IMR-90 (cell line): ENCODE results near the gene WBP1L. TPM values are rescaled to one million over a fixed set of nuclear protein-coding genes. Genes with fewer than 3 reads are reported as not detected.

ENCODE experiments used
- ATAC-seq: fragments of 200-7000 bp; cut with Tn5 transposase; 2 replicates; pipeline ENCODE4 v1.9.1; 2020; ENCODE audit warnings: low read depth, mild to moderate bottlenecking, moderate library complexity
- BruUV-seq: library from RNA; stranded (reverse); fragments of 400-500 nt; replicated peaks from 2 replicates; lab custom pipeline; 2021; lab: Mats Ljungman, UMichigan
- CTCF ChIA-PET: fragments of 300-600 bp; formaldehyde crosslinking; extraction: SDS; loops from one replicate; lab custom pipeline; 2021; ENCODE audit warnings: antibody characterized with exemption; lab: Yijun Ruan, JAX
- POLR2A ChIA-PET: fragments of 300-600 bp; sonication (Branson Sonifier 250); formaldehyde crosslinking; loops from one replicate; lab custom pipeline; 2022; ENCODE audit warnings: antibody characterized with exemption; ENCODE audit not compliant: unreplicated experiment; lab: Charles Lee
- DNase-seq: peaks from one replicate; pipeline ENCODE4 v3.0.0; 2013
- H2AFZ ChIP-seq: replicated peaks from 2 replicates; pipeline ENCODE3; 2013; ENCODE audit warnings: low read length, mild to moderate bottlenecking; ENCODE audit not compliant: poor library complexity
- H2AK5ac ChIP-seq: 2 replicates; pipeline ENCODE4 v1.6.1; 2013; ENCODE audit warnings: low read depth, low read length, inconsistent platforms
- H2AK9ac ChIP-seq: replicated peaks from 2 replicates; pipeline ENCODE3; 2013; ENCODE audit warnings: mild to moderate bottlenecking, low read depth, low read length, moderate library complexity; ENCODE audit not compliant: poor library complexity
- H2BK120ac ChIP-seq: 2 replicates; pipeline ENCODE4 v1.6.1; 2013; ENCODE audit warnings: low read depth, low read length, inconsistent platforms
- H2BK15ac ChIP-seq: 3 replicates; pipeline ENCODE4 v1.6.1; 2013; ENCODE audit warnings: low read depth, low read length, inconsistent platforms
- H2BK20ac ChIP-seq: 2 replicates; pipeline ENCODE4 v1.6.1; 2013; ENCODE audit warnings: low read depth, mild to moderate bottlenecking, inconsistent platforms, low read length, moderate library complexity
- H2BK5ac ChIP-seq: 2 replicates; pipeline ENCODE4 v1.6.1; 2013; ENCODE audit warnings: mild to moderate bottlenecking, low read depth, low read length, inconsistent platforms; ENCODE audit not compliant: poor library complexity, severe bottlenecking
- H3K14ac ChIP-seq: replicated peaks from 2 replicates; pipeline ENCODE4 v1.6.1; 2013; ENCODE audit warnings: low read depth, low read length, inconsistent platforms
- H3K18ac ChIP-seq: 2 replicates; pipeline ENCODE4 v1.6.1; 2013; ENCODE audit warnings: low read depth, low read length, control low read depth
- H3K23ac ChIP-seq: 2 replicates; pipeline ENCODE4 v1.6.1; 2013; ENCODE audit warnings: low read depth, low read length, inconsistent platforms
- H3K27ac ChIP-seq: 2 replicates; pipeline ENCODE4 v1.5.1; 2013; ENCODE audit warnings: mild to moderate bottlenecking, control low read depth, low read length; ENCODE audit not compliant: insufficient read depth
- H3K27me3 ChIP-seq: 2 replicates; pipeline ENCODE4 v1.6.1; 2013; ENCODE audit warnings: low read length; ENCODE audit not compliant: control insufficient read depth, insufficient read depth
- H3K36me3 ChIP-seq: 2 replicates; pipeline ENCODE4 v1.6.1; 2013; ENCODE audit warnings: low read length, mixed read lengths; ENCODE audit not compliant: control insufficient read depth, insufficient read depth
- H3K4ac ChIP-seq: 2 replicates; pipeline ENCODE4 v1.6.1; 2013; ENCODE audit warnings: low read depth, low read length, inconsistent platforms
- H3K4me1 ChIP-seq: 2 replicates; pipeline ENCODE4 v1.6.1; 2013; ENCODE audit warnings: low read length, mixed read lengths; ENCODE audit not compliant: control insufficient read depth, insufficient read depth
- H3K4me2 ChIP-seq: 2 replicates; pipeline ENCODE4 v1.6.1; 2013; ENCODE audit warnings: low read depth, mild to moderate bottlenecking, control low read depth, low read length, moderate library complexity
- H3K4me3 ChIP-seq: 2 replicates; pipeline ENCODE4 v1.5.1; 2013; ENCODE audit warnings: low read depth, mild to moderate bottlenecking, control low read depth, low read length, moderate library complexity; ENCODE audit not compliant: insufficient read depth
- H3K56ac ChIP-seq: 2 replicates; pipeline ENCODE4 v1.6.1; 2013; ENCODE audit warnings: low read length, inconsistent platforms; ENCODE audit not compliant: insufficient read depth; ENCODE audit errors: extremely low read depth
- H3K79me1 ChIP-seq, 2 experiments: 2 replicates each; pipeline ENCODE4 v1.6.1; 2013; ENCODE audit warnings: low read length in 2 of 2, inconsistent platforms in 1 of 2, low read depth in 1 of 2
- H3K9ac ChIP-seq: 2 replicates; pipeline ENCODE4 v1.6.1; 2013; ENCODE audit warnings: low read depth, low read length, control low read depth
- H3K9me1 ChIP-seq: 2 replicates; pipeline ENCODE4 v1.6.1; 2013; ENCODE audit warnings: low read length, inconsistent platforms; ENCODE audit not compliant: insufficient read depth
- H3K9me3 ChIP-seq: 2 replicates; pipeline ENCODE4 v1.6.1; 2013; ENCODE audit warnings: low read length; ENCODE audit not compliant: control insufficient read depth, insufficient read depth
- H4K20me1 ChIP-seq: 2 replicates; pipeline ENCODE4 v1.6.1; 2013; ENCODE audit warnings: low read length, inconsistent platforms; ENCODE audit not compliant: insufficient read depth
- H4K5ac ChIP-seq: 2 replicates; pipeline ENCODE4 v1.6.1; 2013; ENCODE audit warnings: mild to moderate bottlenecking, low read depth, low read length, control low read depth
- H4K8ac ChIP-seq, 2 experiments: 2 replicates each; pipeline ENCODE4 v1.6.1; 2013; ENCODE audit warnings: low read depth in 2 of 2, low read length in 2 of 2, control low read depth in 1 of 2, inconsistent platforms in 1 of 2
- H4K91ac ChIP-seq: 2 replicates; pipeline ENCODE4 v1.6.1; 2013; ENCODE audit warnings: low read depth, low read length, inconsistent platforms; ENCODE audit not compliant: insufficient read depth
- BHLHE40 ChIP-seq: fragments of 150-350 bp; IDR thresholded peaks from 2 replicates; pipeline ENCODE4 v1.6.1; 2016; ENCODE audit warnings: mild to moderate bottlenecking, low read depth, low read length
- CHD1 ChIP-seq: IDR thresholded peaks from 2 replicates; pipeline ENCODE4 v1.6.1; 2012; ENCODE audit warnings: low read depth, low read length, improper control_type of control experiment
- FOS ChIP-seq: fragments of 150-350 bp; IDR thresholded peaks from 2 replicates; pipeline ENCODE4 v1.6.1; 2016; ENCODE audit warnings: low read depth, low read length
- MAZ ChIP-seq: IDR thresholded peaks from 2 replicates; pipeline ENCODE4 v1.6.1; 2012; ENCODE audit warnings: low read depth, mild to moderate bottlenecking, low read length, improper control_type of control experiment, moderate library complexity, borderline replicate concordance
- MXI1 ChIP-seq: IDR thresholded peaks from 2 replicates; pipeline ENCODE4 v1.6.1; 2012; ENCODE audit warnings: low read depth, mild to moderate bottlenecking, low read length, moderate library complexity, borderline replicate concordance
- POLR2A ChIP-seq: IDR thresholded peaks from 2 replicates; pipeline ENCODE4 v1.6.1; 2012; ENCODE audit warnings: mild to moderate bottlenecking, low read depth, low read length
- RAD21 ChIP-seq: IDR thresholded peaks from 2 replicates; pipeline ENCODE4 v1.6.1; 2012; ENCODE audit warnings: low read length, improper control_type of control experiment
- RFX5 ChIP-seq: IDR thresholded peaks from 2 replicates; pipeline ENCODE4 v1.8.0; 2012; ENCODE audit warnings: low read depth, mild to moderate bottlenecking, low read length, moderate library complexity
- SMC3 ChIP-seq: fragments of 150-350 bp; IDR thresholded peaks from 2 replicates; pipeline ENCODE4 v1.6.1; 2016; ENCODE audit warnings: low read depth, mild to moderate bottlenecking, antibody characterized with exemption, low read length, moderate library complexity
- WGBS, 2 experiments: methylation state at CpG; one replicate each; pipeline versions ENCODE4 v1.1.5 to v1.1.7; 2013; ENCODE audit warnings: missing lambda C conversion rate in 2 of 2; ENCODE audit not compliant: insufficient read length in 1 of 2; ENCODE audit errors: extremely low coverage in 2 of 2; 5-methylcytosine and 5-hydroxymethylcytosine counted together
- dilution Hi-C: fragments of 300-500 bp; cut with HindIII; formaldehyde crosslinking; loops from one replicate; pipeline ENCODE4 v1.14.3; 2018; ENCODE audit warnings: low sequenced_read_pairs; ENCODE audit not compliant: unreplicated experiment
- in situ Hi-C: fragments of 300-500 bp; cut with MboI; formaldehyde crosslinking; loops from 3 replicates; pipeline ENCODE4 v1.14.3; 2019; ENCODE audit warnings: low sequenced_read_pairs, inconsistent platforms, mixed read lengths
- intact Hi-C: fragments of 100-400 bp; cut with micrococcal nuclease; formaldehyde crosslinking; loops from 2 replicates; pipeline ENCODE4 v1.10.0; 2022
- polyA plus RNA-seq, 3 experiments: library from polyadenylated mRNA; depleted of rRNA; stranded (reverse); fragments of >200 nt; gene quantifications; 2 replicates each; pipeline ENCODE4 v1.2.3, GENCODE V29; 2012; ENCODE audit warnings: low replicate concordance in 1 of 3
- total RNA-seq: library from RNA; depleted of rRNA; stranded (reverse); fragments of >200 nt; gene quantifications from 2 replicates; pipeline ENCODE4 v1.2.3, GENCODE V29; 2012
- TF ChIP-seq, protein P1 (sequence below): fragments of 150-350 bp; IDR thresholded peaks from 2 replicates; pipeline ENCODE4 v1.6.1; 2016; ENCODE audit warnings: low read depth, mild to moderate bottlenecking, low read length, moderate library complexity, borderline replicate concordance
- TF ChIP-seq, protein P2 (sequence below): fragments of 150-350 bp; IDR thresholded peaks from 2 replicates; pipeline ENCODE4 v1.6.1; 2017; ENCODE audit warnings: mild to moderate bottlenecking, antibody characterized with exemption, low read length, low read depth

WBP1L gene
- total and polyA plus RNA-seq, 2 of the 4 experiments (the other 2 are of a cell fraction) = 20.7 to 31.0 TPM

DNA sequence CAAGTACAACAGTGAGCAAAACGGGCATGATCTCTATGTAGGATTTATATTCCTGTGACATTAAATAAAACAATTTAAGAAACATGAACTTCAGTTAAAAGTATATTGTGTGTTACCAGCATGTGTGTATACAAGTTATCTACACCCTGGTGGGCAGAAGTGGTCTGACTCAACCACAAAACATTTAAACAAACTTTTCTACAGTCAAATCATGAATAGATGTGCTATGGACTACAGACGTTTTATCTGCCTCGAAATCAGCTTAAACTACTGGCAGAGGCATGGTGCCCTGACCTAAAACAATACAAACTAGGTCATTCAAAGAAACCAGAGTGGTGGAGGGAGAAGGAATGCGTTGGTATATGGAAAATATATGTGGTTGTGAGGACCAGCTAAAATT, 33.1 kb upstream of the WBP1L start:
- Histone ChIP-seq H2BK5ac (peak overlapping the region; percentile 68), H3K4me2 (peak overlapping the region; percentile 82; the same call in 1 of the 2 replicates), H3K4ac (no peak overlapping the region; the same call in 1 of the 2 replicates), H2BK15ac (0 out of 3 replicates have a peak overlapping the region, but pooled peaks have one; percentile 0), H3K36me3 (no peaks in the 10 kb centered on the region), H3K27ac (peak overlapping the region; percentile 13; the same call in 1 of the 2 replicates), H4K20me1 (peaks cover 11% of the 10 kb centered on the region; the same call in 1 of the 2 replicates), H3K56ac (no peak overlapping the region), H3K9me1 (peaks cover 3% of the 10 kb centered on the region), H3K9me3 (no peaks in the 10 kb centered on the region), H4K8ac (no peak overlapping the region), H2AK9ac (no peak overlapping the region), H3K4me1 (peaks cover 2% of the 10 kb centered on the region), H2AFZ (no peak overlapping the region), H3K4me3 (no peak overlapping the region), H3K18ac (peak overlapping the region; percentile 61; the same call in 1 of the 2 replicates), H4K5ac (no peak overlapping the region), H3K9ac (no peak overlapping the region), H2BK120ac (no peak overlapping the region), H4K91ac (no peak overlapping the region), H3K14ac (no peak overlapping the region), H2AK5ac (no peak overlapping the region), H2BK20ac (peak overlapping the region; percentile 8; the same call in 1 of the 2 replicates), H3K27me3 (no peaks in the 10 kb centered on the region), H3K23ac (peak overlapping the region; percentile 31; the same call in 1 of the 2 replicates), H3K79me1 (peaks cover 22 to 58% of the 10 kb centered on the region in 2 experiments)
- ChIA-PET POLR2A (no interaction called here), CTCF (interaction anchor here (0.6 to 2.2 kb wide), 4 partner anchors 31 to 43 kb away, joined by 3 to 4 read pairs (median 4); no protein-coding TSS in a partner anchor)
- no CpG with 5 or more reads among the region's 4 CpGs for WGBS, 2 experiments
- peak; percentile 19 for ATAC-seq
- intact Hi-C loops (loop anchor here (5.0 kb wide), 1 partner anchor 208 kb away; the partner anchor contains the start of genes ACTR1A and SUFU), dilution Hi-C loops (no loop called here), in situ Hi-C loops (no loop called here)
- DNase-seq = peak; percentile 89
- TF ChIP-seq CHD1 (no peak), POLR2A (no peak), SMC3 (no peak), MAZ (no peak), MXI1 (no peak), RAD21 (0 out of 2 replicates have a peak, but pooled peaks have one; percentile 8), BHLHE40 (peak; percentile 57; the same call in 1 of the 2 replicates), RFX5 (no peak), FOS (peak; percentile 62)
- TF ChIP-seq, protein P1, sequence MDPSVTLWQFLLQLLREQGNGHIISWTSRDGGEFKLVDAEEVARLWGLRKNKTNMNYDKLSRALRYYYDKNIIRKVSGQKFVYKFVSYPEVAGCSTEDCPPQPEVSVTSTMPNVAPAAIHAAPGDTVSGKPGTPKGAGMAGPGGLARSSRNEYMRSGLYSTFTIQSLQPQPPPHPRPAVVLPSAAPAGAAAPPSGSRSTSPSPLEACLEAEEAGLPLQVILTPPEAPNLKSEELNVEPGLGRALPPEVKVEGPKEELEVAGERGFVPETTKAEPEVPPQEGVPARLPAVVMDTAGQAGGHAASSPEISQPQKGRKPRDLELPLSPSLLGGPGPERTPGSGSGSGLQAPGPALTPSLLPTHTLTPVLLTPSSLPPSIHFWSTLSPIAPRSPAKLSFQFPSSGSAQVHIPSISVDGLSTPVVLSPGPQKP = no peak
- TF ChIP-seq, protein P2, sequence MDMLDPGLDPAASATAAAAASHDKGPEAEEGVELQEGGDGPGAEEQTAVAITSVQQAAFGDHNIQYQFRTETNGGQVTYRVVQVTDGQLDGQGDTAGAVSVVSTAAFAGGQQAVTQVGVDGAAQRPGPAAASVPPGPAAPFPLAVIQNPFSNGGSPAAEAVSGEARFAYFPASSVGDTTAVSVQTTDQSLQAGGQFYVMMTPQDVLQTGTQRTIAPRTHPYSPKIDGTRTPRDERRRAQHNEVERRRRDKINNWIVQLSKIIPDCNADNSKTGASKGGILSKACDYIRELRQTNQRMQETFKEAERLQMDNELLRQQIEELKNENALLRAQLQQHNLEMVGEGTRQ = no peak
- BruUV-seq = no TSS peak
